Thoracic aorta (tissue), 2 donors: ENCODE data around the gene COL1A1. TPM values are rescaled to one million over a fixed set of nuclear protein-coding genes. Genes with fewer than 3 reads are reported as not detected.

ENCODE experiments used
- ATAC-seq: fragments of 150-250 bp; one replicate; pipeline ENCODE4 v1.8.0; 2017; ENCODE audit warnings: low read depth; ENCODE audit not compliant: insufficient number of reproducible peaks, low FRiP score
- DNase-seq: peaks from one replicate; pipeline ENCODE4 v3.0.0-alpha.2; 2020; ENCODE audit warnings: low spot score
- H3K27ac ChIP-seq, 2 donors: fragments of 200-600 bp; sonication (generic); 1 replicate in 1 of 2; 2 replicates in 1 of 2; pipeline ENCODE4 v1.5.1; 2016; ENCODE audit warnings: mild to moderate bottlenecking in 2 of 2, moderate library complexity in 2 of 2
- H3K27me3 ChIP-seq: fragments of 200-600 bp; sonication (generic); replicated peaks from 2 replicates; pipeline ENCODE4 v1.6.0; 2016; ENCODE audit warnings: mild to moderate bottlenecking; ENCODE audit not compliant: insufficient read depth
- H3K36me3 ChIP-seq: fragments of 200-600 bp; sonication (generic); one replicate; pipeline ENCODE4 v1.5.1; 2016
- H3K4me1 ChIP-seq, 2 donors: fragments of 200-600 bp; sonication (generic); 1 replicate in 1 of 2; 2 replicates in 1 of 2; pipeline versions ENCODE4 v1.5.1 to v1.6.0; 2016; ENCODE audit warnings: low read depth in 2 of 2, mild to moderate bottlenecking in 1 of 2; ENCODE audit not compliant: control insufficient read depth in 1 of 2
- H3K4me3 ChIP-seq: fragments of 200-600 bp; sonication (generic); 2 replicates; pipeline ENCODE4 v1.5.1; 2016; ENCODE audit warnings: mild to moderate bottlenecking
- H3K9me3 ChIP-seq: fragments of 200-600 bp; sonication (generic); 2 replicates; pipeline ENCODE4 v1.5.1; 2016
- total RNA-seq, 2 donors: library from RNA; depleted of rRNA; stranded (reverse); fragments of >200 nt; gene quantifications; one replicate each; pipeline versions ENCODE4 v1.1.0 to v1.2.3, GENCODE V29; 2016
- TF ChIP-seq, protein P1 (sequence below): fragments of 200-600 bp; sonication (generic); IDR thresholded peaks from one replicate; pipeline ENCODE4 v1.5.1; 2019; ENCODE audit warnings: antibody characterized with exemption

COL1A1 gene
- total RNA-seq, 2 donors from 2014 or later: 261 to 270 TPM

DNA sequence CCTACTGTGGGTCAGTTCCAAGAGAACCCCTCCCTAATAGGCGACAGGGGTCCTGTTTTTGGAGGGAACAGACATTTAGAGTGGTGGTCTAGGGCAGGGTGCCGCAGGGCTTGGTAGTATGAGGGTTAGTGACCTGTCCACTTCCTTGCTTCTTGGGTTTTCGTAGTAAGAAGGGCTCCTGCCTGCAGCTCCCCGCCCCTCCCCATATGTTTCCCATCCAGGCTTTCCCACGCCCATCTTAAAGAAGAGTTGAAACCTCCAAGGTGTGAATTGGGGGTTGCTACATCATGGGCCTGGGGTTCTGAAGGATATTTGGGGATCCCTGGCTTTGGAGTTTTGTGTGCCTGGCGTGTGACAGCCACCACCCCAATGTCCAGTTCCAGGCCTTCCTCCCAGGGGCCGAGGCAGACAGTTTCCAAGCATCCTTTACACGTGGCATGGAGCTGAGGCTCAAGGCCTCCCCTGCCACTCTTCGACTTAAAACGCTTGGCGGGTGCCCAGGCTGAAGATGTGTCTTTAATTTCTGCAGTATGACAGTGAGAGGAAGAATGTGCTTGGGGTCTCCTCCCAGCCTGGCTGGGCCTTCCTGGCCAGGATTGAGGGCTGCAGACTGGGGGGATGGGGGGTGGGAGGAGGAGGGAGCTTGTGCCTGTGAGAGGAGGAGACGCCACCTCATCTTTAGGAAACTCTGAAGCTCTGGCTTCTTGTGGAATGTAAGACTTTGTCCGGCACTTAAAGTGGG is 2.3 kb upstream of the COL1A1 start:
- no peaks in the 10 kb centered on the region for H3K27me3 ChIP-seq
- H3K36me3 ChIP-seq: no peaks in the 10 kb centered on the region
- ATAC-seq: no peak
- H3K4me3 ChIP-seq: no peak overlapping the region
- TF ChIP-seq, protein P1, sequence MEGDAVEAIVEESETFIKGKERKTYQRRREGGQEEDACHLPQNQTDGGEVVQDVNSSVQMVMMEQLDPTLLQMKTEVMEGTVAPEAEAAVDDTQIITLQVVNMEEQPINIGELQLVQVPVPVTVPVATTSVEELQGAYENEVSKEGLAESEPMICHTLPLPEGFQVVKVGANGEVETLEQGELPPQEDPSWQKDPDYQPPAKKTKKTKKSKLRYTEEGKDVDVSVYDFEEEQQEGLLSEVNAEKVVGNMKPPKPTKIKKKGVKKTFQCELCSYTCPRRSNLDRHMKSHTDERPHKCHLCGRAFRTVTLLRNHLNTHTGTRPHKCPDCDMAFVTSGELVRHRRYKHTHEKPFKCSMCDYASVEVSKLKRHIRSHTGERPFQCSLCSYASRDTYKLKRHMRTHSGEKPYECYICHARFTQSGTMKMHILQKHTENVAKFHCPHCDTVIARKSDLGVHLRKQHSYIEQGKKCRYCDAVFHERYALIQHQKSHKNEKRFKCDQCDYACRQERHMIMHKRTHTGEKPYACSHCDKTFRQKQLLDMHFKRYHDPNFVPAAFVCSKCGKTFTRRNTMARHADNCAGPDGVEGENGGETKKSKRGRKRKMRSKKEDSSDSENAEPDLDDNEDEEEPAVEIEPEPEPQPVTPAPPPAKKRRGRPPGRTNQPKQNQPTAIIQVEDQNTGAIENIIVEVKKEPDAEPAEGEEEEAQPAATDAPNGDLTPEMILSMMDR: no peak
- no peaks in the 10 kb centered on the region for H3K9me3 ChIP-seq
- H3K4me1 ChIP-seq: peaks cover 8 to 75% of the 10 kb centered on the region in 2 donors
- no peak overlapping the region for H3K27ac ChIP-seq
- DNase-seq: no peak

DNA sequence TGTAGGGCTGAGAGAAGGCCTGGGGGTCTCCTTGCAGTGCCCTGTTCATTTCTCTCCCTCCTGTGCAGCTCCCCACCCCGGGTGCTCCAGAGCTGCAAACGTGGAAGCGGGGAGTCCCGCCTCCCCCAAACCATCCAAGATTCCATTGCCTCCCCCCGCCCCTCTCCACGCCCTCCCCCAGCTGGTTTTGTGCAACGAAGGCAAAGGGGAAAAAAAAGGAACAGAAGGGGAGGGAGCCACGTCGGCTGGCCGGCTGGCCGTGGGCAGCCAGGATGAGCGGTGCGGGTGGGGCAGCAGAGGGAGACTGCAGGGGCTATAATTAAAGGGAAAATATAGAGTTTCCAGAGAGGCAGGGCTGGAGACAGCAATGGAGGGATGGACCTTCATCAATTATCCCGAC is 1.7 kb upstream of the COL1A1 start:
- TF ChIP-seq, protein P1: no peak
- no peak for ATAC-seq
- Histone ChIP-seq H3K9me3 (no peaks in the 10 kb centered on the region), H3K4me3 (no peak overlapping the region), H3K27ac (peak overlapping the region in 1 of 2 donors; percentile 11), H3K27me3 (no peaks in the 10 kb centered on the region), H3K4me1 (peaks cover 13 to 75% of the 10 kb centered on the region in 2 donors), H3K36me3 (peaks cover 4% of the 10 kb centered on the region)
- no peak for DNase-seq

DNA sequence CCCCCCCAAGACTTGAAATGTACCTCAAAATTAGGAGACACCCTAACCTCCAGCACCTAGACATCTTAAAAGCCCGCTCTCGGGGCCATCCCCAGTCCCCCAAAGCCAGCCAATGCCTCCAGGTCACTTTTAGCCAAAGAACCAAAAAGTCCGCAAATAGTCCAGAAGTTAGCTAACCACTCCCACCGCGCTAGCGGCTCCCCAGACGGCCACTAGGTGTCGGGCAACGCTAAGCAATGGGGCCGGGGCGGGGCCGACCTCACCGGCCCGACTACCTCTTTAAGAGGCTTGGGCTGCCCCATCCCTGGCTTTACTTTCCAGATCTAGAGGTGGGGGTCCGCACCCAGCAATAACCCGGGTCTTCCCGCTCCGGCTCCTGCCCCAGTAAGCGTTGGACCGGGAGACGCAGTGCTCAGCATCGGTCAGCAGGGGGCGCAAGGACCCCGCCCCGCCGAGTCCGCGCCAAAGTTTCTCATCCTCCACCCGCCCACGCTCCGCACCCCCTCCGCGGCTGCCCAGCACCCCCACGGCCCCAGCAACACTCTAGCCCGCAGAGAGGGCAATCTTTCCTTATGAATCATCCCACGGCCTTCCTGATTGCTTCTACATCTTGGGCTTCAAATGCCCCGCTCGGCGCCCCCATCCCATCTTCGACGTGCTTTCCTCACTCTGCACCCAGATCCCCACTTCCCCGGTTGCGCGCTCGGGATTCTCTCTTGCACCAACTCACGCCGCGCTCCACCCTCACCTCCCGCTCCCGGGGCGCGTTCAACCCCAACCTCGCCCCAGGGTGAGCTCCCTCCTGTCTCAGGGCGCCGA is 765 bp downstream of the COL1A1 start:
- TF ChIP-seq, protein P1: peak; percentile 99
- Histone ChIP-seq H3K36me3 (peaks cover 28% of the 10 kb centered on the region), H3K27me3 (no peaks in the 10 kb centered on the region), H3K4me1 (peaks cover 18 to 75% of the 10 kb centered on the region in 2 donors), H3K27ac (peak overlapping the region; percentile 90 to 99), H3K4me3 (peak overlapping the region; percentile 78), H3K9me3 (no peaks in the 10 kb centered on the region)
- DNase-seq (peak; percentile 81), ATAC-seq (peak; percentile 70)

DNA sequence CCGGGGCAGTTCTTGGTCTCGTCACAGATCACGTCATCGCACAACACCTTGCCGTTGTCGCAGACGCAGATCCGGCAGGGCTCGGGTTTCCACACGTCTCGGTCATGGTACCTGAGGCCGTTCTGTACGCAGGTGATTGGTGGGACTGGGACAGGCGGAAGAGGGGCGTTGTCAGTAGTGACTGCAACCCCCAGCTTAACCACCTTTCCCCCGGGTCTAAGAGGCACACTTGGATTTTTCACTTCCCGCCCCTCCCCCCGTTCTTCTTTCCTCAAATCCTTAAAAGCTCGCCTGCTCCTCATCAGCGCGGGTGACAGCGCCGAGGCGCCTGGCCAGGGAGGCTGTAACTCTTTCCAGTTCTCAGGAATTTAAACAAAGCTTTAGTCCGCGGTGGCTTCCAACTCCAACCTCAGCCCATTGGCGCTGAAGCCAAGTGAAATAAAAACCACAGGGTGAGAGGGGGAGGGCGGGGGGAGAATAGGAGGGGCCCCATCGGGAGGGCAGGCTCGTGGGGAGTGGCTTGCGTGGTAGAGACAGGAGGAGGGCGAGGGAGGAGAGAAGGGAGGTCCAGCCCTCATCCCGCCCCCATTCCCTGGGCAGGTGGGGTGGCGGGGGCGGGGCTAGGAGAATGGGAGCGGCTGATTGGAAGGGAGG is 1.5 kb downstream of the COL1A1 start:
- no peaks in the 10 kb centered on the region for H3K9me3 ChIP-seq
- TF ChIP-seq, protein P1: no peak
- peaks cover 18 to 75% of the 10 kb centered on the region in 2 donors for H3K4me1 ChIP-seq
- peak overlapping the region; percentile 78 for H3K4me3 ChIP-seq
- ATAC-seq (peak; percentile 62), DNase-seq (peak; percentile 85)
- H3K36me3 ChIP-seq: peaks cover 36% of the 10 kb centered on the region
- H3K27ac ChIP-seq: peak overlapping the region; percentile 90 to 99
- H3K27me3 ChIP-seq: no peaks in the 10 kb centered on the region
